HepG2 (cell line): ENCODE data around the gene MTSS2. TPM values are rescaled to one million over a fixed set of nuclear protein-coding genes. Genes with fewer than 3 reads are reported as not detected.

ENCODE experiments used
- CEBPG ChIP-seq: IDR thresholded peaks from 2 replicates; pipeline ENCODE4 v1.6.1; 2016
- GATAD1 ChIP-seq: IDR thresholded peaks from 2 replicates; pipeline ENCODE4 v1.6.1; 2016; ENCODE audit warnings: missing genetic modification reagents, missing compliant biosample characterization
- GATAD2A ChIP-seq: IDR thresholded peaks from 2 replicates; pipeline ENCODE4 v1.6.1; 2016
- HIVEP1 ChIP-seq: sonication (generic); formaldehyde crosslinking; IDR thresholded peaks from 2 replicates; pipeline ENCODE4 v1.4.0; 2020; ENCODE audit warnings: mild to moderate bottlenecking, missing genetic modification reagents
- POLR2G ChIP-seq: fragments of 200-400 bp; formaldehyde crosslinking; IDR thresholded peaks from 2 replicates; pipeline ENCODE4 v1.6.1; 2018; ENCODE audit warnings: mild to moderate bottlenecking, low read depth, low read length, moderate library complexity
- SKI ChIP-seq: fragments of 450-650 bp; IDR thresholded peaks from one replicate; pipeline ENCODE4 v1.6.1; 2018; ENCODE audit warnings: mild to moderate bottlenecking; ENCODE audit not compliant: partially characterized antibody
- TOPORS ChIP-seq: sonication (generic); formaldehyde crosslinking; IDR thresholded peaks from 2 replicates; pipeline ENCODE4 v1.8.0; 2023; ENCODE audit warnings: mild to moderate bottlenecking, missing genetic modification reagents
- ZBTB14 ChIP-seq: sonication (generic); formaldehyde crosslinking; IDR thresholded peaks from 2 replicates; pipeline ENCODE4 v1.4.0; 2020; ENCODE audit warnings: missing genetic modification reagents
- ZBTB33 ChIP-seq: sonication (generic); formaldehyde crosslinking; IDR thresholded peaks from 2 replicates; pipeline ENCODE4 v1.4.0; 2020; ENCODE audit warnings: missing genetic modification reagents
- ZNF20 ChIP-seq: sonication (generic); formaldehyde crosslinking; IDR thresholded peaks from 2 replicates; pipeline ENCODE4 v1.4.0; 2020; ENCODE audit warnings: mild to moderate bottlenecking, moderate library complexity, missing genetic modification reagents
- ZNF225 ChIP-seq: sonication (generic); formaldehyde crosslinking; IDR thresholded peaks from 2 replicates; pipeline ENCODE4 v1.4.0; 2020; ENCODE audit warnings: mild to moderate bottlenecking, missing genetic modification reagents
- ZNF350 ChIP-seq: sonication (generic); formaldehyde crosslinking; IDR thresholded peaks from 2 replicates; pipeline ENCODE4 v1.4.0; 2020; ENCODE audit warnings: mild to moderate bottlenecking, low read depth, missing genetic modification reagents, borderline replicate concordance
- ZNF709 ChIP-seq: sonication (generic); formaldehyde crosslinking; IDR thresholded peaks from 2 replicates; pipeline ENCODE4 v1.5.0; 2020; ENCODE audit warnings: mild to moderate bottlenecking, missing genetic modification reagents
- ZNF724P ChIP-seq: sonication (generic); formaldehyde crosslinking; IDR thresholded peaks from 2 replicates; pipeline ENCODE4 v1.8.0; 2022; ENCODE audit warnings: missing genetic modification reagents, borderline replicate concordance
- ZNF75D ChIP-seq: sonication (generic); formaldehyde crosslinking; IDR thresholded peaks from 2 replicates; pipeline ENCODE4 v1.8.1; 2023; ENCODE audit warnings: missing genetic modification reagents, mild to moderate bottlenecking, borderline replicate concordance
- ZNF878 ChIP-seq: sonication (generic); formaldehyde crosslinking; IDR thresholded peaks from 2 replicates; pipeline ENCODE4 v1.8.1; 2023; ENCODE audit warnings: mild to moderate bottlenecking, missing genetic modification reagents, moderate library complexity
- polyA plus RNA-seq, 8 experiments: library from polyadenylated mRNA; depleted of rRNA in 3 of 8; stranded (reverse) in 7 of 8; unstranded in 1 of 8; fragments of >200 nt; fragmentation: Illumina TruSeq in 4 of 8; extraction: Trizol in 4 of 8; gene quantifications; 2 replicates each; pipeline versions ENCODE4 v1.2.1 to v1.2.3, GENCODE V29; 2011 to 2016; ENCODE audit warnings: low read depth in 4 of 8, missing spikeins in 1 of 8, mixed read lengths in 1 of 8; ENCODE audit not compliant: insufficient read depth in 1 of 8
- total RNA-seq, 5 experiments: library from RNA; depleted of rRNA; stranded (reverse); fragments of >200 nt; fragmentation: Illumina TruSeq; extraction: Trizol; gene quantifications; 2 replicates each; pipeline ENCODE4 v1.2.3, GENCODE V29; 2016; ENCODE audit warnings: low read depth in 1 of 5
- TF ChIP-seq, protein P1 (sequence below): sonication (generic); formaldehyde crosslinking; IDR thresholded peaks from 2 replicates; pipeline ENCODE4 v1.5.0; 2020; ENCODE audit warnings: mild to moderate bottlenecking, missing genetic modification reagents
- TF ChIP-seq, protein P2 (sequence below): sonication (generic); formaldehyde crosslinking; IDR thresholded peaks from 2 replicates; pipeline ENCODE4 v1.4.0; 2020; ENCODE audit warnings: mild to moderate bottlenecking, low read depth, missing genetic modification reagents
- TF ChIP-seq, protein P3 (sequence below): sonication (generic); formaldehyde crosslinking; IDR thresholded peaks from 2 replicates; pipeline ENCODE4 v1.5.0; 2020; ENCODE audit warnings: missing genetic modification reagents

Gene MTSS2
- total and polyA plus RNA-seq, 2 of the 13 experiments (the other 11 are each of a cell fraction or from before 2014, with no cell fraction given), result 132 to 242 TPM

- peak; percentile 66; the same call in 1 of the 2 replicates for TF ChIP-seq ZNF878 (CRISPR knock-in tag)
- TF ChIP-seq SKI, result no peak
- TF ChIP-seq ZBTB14, result 0 out of 2 replicates have a peak, but pooled peaks have one; percentile 37
- peak; percentile 83 for TF ChIP-seq POLR2G
- TF ChIP-seq HIVEP1 (CRISPR knock-in tag), result peak; percentile 72; the same call in 1 of the 2 replicates
- TF ChIP-seq, protein P1, sequence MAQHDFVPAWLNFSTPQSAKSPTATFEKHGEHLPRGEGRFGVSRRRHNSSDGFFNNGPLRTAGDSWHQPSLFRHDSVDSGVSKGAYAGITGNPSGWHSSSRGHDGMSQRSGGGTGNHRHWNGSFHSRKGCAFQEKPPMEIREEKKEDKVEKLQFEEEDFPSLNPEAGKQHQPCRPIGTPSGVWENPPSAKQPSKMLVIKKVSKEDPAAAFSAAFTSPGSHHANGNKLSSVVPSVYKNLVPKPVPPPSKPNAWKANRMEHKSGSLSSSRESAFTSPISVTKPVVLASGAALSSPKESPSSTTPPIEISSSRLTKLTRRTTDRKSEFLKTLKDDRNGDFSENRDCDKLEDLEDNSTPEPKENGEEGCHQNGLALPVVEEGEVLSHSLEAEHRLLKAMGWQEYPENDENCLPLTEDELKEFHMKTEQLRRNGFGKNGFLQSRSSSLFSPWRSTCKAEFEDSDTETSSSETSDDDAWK (CRISPR knock-in tag), result no peak
- TF ChIP-seq CEBPG (CRISPR knock-in tag), result peak; percentile 92
- peak; percentile 92; the same call in 1 of the 2 replicates for TF ChIP-seq ZNF724P
- TF ChIP-seq, protein P2, sequence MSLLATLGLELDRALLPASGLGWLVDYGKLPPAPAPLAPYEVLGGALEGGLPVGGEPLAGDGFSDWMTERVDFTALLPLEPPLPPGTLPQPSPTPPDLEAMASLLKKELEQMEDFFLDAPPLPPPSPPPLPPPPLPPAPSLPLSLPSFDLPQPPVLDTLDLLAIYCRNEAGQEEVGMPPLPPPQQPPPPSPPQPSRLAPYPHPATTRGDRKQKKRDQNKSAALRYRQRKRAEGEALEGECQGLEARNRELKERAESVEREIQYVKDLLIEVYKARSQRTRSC (CRISPR knock-in tag), result no peak
- peak; percentile 41; the same call in 1 of the 2 replicates for TF ChIP-seq GATAD1
- TF ChIP-seq ZNF20 (CRISPR knock-in tag), result 0 out of 2 replicates have a peak, but pooled peaks have one; percentile 73
- peak; percentile 10; the same call in 1 of the 2 replicates for TF ChIP-seq ZNF225
- no peak for TF ChIP-seq TOPORS (CRISPR knock-in tag)
- TF ChIP-seq ZNF709, result 0 out of 2 replicates have a peak, but pooled peaks have one; percentile 93
- peak; percentile 96 for TF ChIP-seq GATAD2A (CRISPR knock-in tag)
- peak; percentile 93 for TF ChIP-seq ZNF350
- peak; percentile 40; the same call in 1 of the 2 replicates for TF ChIP-seq ZBTB33 (CRISPR knock-in tag)
- TF ChIP-seq ZNF75D (CRISPR knock-in tag), result no peak
- TF ChIP-seq, protein P3, sequence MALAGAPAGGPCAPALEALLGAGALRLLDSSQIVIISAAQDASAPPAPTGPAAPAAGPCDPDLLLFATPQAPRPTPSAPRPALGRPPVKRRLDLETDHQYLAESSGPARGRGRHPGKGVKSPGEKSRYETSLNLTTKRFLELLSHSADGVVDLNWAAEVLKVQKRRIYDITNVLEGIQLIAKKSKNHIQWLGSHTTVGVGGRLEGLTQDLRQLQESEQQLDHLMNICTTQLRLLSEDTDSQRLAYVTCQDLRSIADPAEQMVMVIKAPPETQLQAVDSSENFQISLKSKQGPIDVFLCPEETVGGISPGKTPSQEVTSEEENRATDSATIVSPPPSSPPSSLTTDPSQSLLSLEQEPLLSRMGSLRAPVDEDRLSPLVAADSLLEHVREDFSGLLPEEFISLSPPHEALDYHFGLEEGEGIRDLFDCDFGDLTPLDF, result no peak; the same call in 1 of the 2 replicates
These were observed 4.2 kb downstream of the MTSS2 start (continued) for GRCh38 chr16:70681382-70682238.
